ENCODE results near the gene INHBB. TPM values are rescaled to one million over a fixed set of nuclear protein-coding genes. Genes with fewer than 3 reads are reported as not detected.

INHBB gene
- total RNA-seq, 2 experiments from 2014 or later = not detected

- no peaks in the 10 kb centered on the region for H3K36me3 Mint-ChIP-seq
- H3K9me3 Mint-ChIP-seq = no peaks in the 10 kb centered on the region
- DNase-seq = no peak
- H3K4me3 Mint-ChIP-seq = no peak overlapping the region
- H3K27ac Mint-ChIP-seq = no peak overlapping the region
- H3K27me3 Mint-ChIP-seq = no peaks in the 10 kb centered on the region
- no peaks in the 10 kb centered on the region for H3K4me1 Mint-ChIP-seq
Measured at GRCh38 chr2:120371969-120372625, 26.2 kb downstream of the INHBB start.

GRCh38 chr2:120372816-120373215 lies 26.9 kb downstream of the INHBB start:
- no peak overlapping the region for H3K4me3 Mint-ChIP-seq
- no peaks in the 10 kb centered on the region for H3K27me3 Mint-ChIP-seq
- H3K9me3 Mint-ChIP-seq = no peaks in the 10 kb centered on the region
- no peak overlapping the region for H3K27ac Mint-ChIP-seq
- H3K4me1 Mint-ChIP-seq = no peaks in the 10 kb centered on the region
- DNase-seq = no peak
- no peaks in the 10 kb centered on the region for H3K36me3 Mint-ChIP-seq

- Mint-ChIP-seq H3K27me3 (no peaks in the 10 kb centered on the region), H3K4me3 (no peak overlapping the region), H3K27ac (no peak overlapping the region), H3K4me1 (no peaks in the 10 kb centered on the region), H3K9me3 (no peaks in the 10 kb centered on the region), H3K36me3 (no peaks in the 10 kb centered on the region)
- no peak for DNase-seq
Measured at GRCh38 chr2:120373424-120373823, 27.5 kb downstream of the INHBB start.

GRCh38 chr2:120374821-120375220 lies 28.9 kb downstream of the INHBB start:
- no peak for DNase-seq
- no peaks in the 10 kb centered on the region for H3K9me3 Mint-ChIP-seq
- H3K36me3 Mint-ChIP-seq = no peaks in the 10 kb centered on the region
- no peak overlapping the region for H3K27ac Mint-ChIP-seq
- H3K4me3 Mint-ChIP-seq = no peak overlapping the region
- H3K27me3 Mint-ChIP-seq = no peaks in the 10 kb centered on the region
- H3K4me1 Mint-ChIP-seq = no peaks in the 10 kb centered on the region

- DNase-seq = no peak
- Mint-ChIP-seq H3K4me1 (no peaks in the 10 kb centered on the region), H3K9me3 (no peaks in the 10 kb centered on the region), H3K27me3 (no peaks in the 10 kb centered on the region), H3K4me3 (no peak overlapping the region), H3K27ac (no peak overlapping the region), H3K36me3 (no peaks in the 10 kb centered on the region)
Measured at GRCh38 chr2:120375251-120376020, 29.5 kb downstream of the INHBB start.

GRCh38 chr2:120376101-120376500 lies 30.2 kb downstream of the INHBB start:
- no peak overlapping the region for H3K4me3 Mint-ChIP-seq
- H3K27ac Mint-ChIP-seq = no peak overlapping the region
- H3K4me1 Mint-ChIP-seq = no peaks in the 10 kb centered on the region
- no peaks in the 10 kb centered on the region for H3K9me3 Mint-ChIP-seq
- H3K36me3 Mint-ChIP-seq = no peaks in the 10 kb centered on the region
- no peaks in the 10 kb centered on the region for H3K27me3 Mint-ChIP-seq
- DNase-seq = no peak

- Mint-ChIP-seq H3K9me3 (no peaks in the 10 kb centered on the region), H3K4me3 (no peak overlapping the region), H3K27me3 (no peaks in the 10 kb centered on the region), H3K36me3 (no peaks in the 10 kb centered on the region), H3K27ac (no peak overlapping the region), H3K4me1 (no peaks in the 10 kb centered on the region)
- no peak for DNase-seq
Measured at GRCh38 chr2:120376679-120377640, 31.0 kb downstream of the INHBB start.

GRCh38 chr2:120378605-120379004 lies 32.7 kb downstream of the INHBB start:
- no peaks in the 10 kb centered on the region for H3K27me3 Mint-ChIP-seq
- no peak overlapping the region for H3K4me3 Mint-ChIP-seq
- H3K36me3 Mint-ChIP-seq = no peaks in the 10 kb centered on the region
- no peaks in the 10 kb centered on the region for H3K9me3 Mint-ChIP-seq
- H3K27ac Mint-ChIP-seq = no peak overlapping the region
- DNase-seq = no peak
- H3K4me1 Mint-ChIP-seq = no peaks in the 10 kb centered on the region

- no peaks in the 10 kb centered on the region for H3K36me3 Mint-ChIP-seq
- no peaks in the 10 kb centered on the region for H3K4me1 Mint-ChIP-seq
- no peaks in the 10 kb centered on the region for H3K27me3 Mint-ChIP-seq
- H3K9me3 Mint-ChIP-seq = no peaks in the 10 kb centered on the region
- H3K27ac Mint-ChIP-seq = no peak overlapping the region
- H3K4me3 Mint-ChIP-seq = no peak overlapping the region
- DNase-seq = no peak
Measured at GRCh38 chr2:120379916-120380893, 34.3 kb downstream of the INHBB start.

- H3K4me1 Mint-ChIP-seq = no peaks in the 10 kb centered on the region
- H3K9me3 Mint-ChIP-seq = no peaks in the 10 kb centered on the region
Measured at GRCh38 chr2:120381192-120381591, 35.3 kb downstream of the INHBB start.

GRCh38 chr2:120381661-120382060 lies 35.7 kb downstream of the INHBB start:
- no peaks in the 10 kb centered on the region for H3K27me3 Mint-ChIP-seq
- no peak overlapping the region for H3K27ac Mint-ChIP-seq
- no peaks in the 10 kb centered on the region for H3K4me1 Mint-ChIP-seq
- DNase-seq = no peak
- no peaks in the 10 kb centered on the region for H3K36me3 Mint-ChIP-seq
- H3K9me3 Mint-ChIP-seq = no peaks in the 10 kb centered on the region
- no peak overlapping the region for H3K4me3 Mint-ChIP-seq

More at GRCh38 chr2:120381192-120381591, 35.3 kb downstream of the INHBB start:
- Mint-ChIP-seq H3K27me3 (no peaks in the 10 kb centered on the region), H3K36me3 (no peaks in the 10 kb centered on the region), H3K27ac (no peak overlapping the region), H3K4me3 (no peak overlapping the region)
- DNase-seq = no peak

GRCh38 chr2:120382541-120383144 lies 36.7 kb downstream of the INHBB start:
- Mint-ChIP-seq H3K27ac (no peak overlapping the region), H3K36me3 (no peaks in the 10 kb centered on the region), H3K4me3 (no peak overlapping the region), H3K9me3 (no peaks in the 10 kb centered on the region), H3K4me1 (no peaks in the 10 kb centered on the region), H3K27me3 (no peaks in the 10 kb centered on the region)
- no peak for DNase-seq

GRCh38 chr2:120383191-120383590 lies 37.3 kb downstream of the INHBB start:
- no peaks in the 10 kb centered on the region for H3K4me1 Mint-ChIP-seq

More at GRCh38 chr2:120383191-120383590, 37.3 kb downstream of the INHBB start:
- no peak overlapping the region for H3K27ac Mint-ChIP-seq
- no peak overlapping the region for H3K4me3 Mint-ChIP-seq
- no peaks in the 10 kb centered on the region for H3K27me3 Mint-ChIP-seq
- DNase-seq = no peak
- no peaks in the 10 kb centered on the region for H3K36me3 Mint-ChIP-seq
- H3K9me3 Mint-ChIP-seq = no peaks in the 10 kb centered on the region
